ENCODE measurements around the gene TRPC6.

DNA sequence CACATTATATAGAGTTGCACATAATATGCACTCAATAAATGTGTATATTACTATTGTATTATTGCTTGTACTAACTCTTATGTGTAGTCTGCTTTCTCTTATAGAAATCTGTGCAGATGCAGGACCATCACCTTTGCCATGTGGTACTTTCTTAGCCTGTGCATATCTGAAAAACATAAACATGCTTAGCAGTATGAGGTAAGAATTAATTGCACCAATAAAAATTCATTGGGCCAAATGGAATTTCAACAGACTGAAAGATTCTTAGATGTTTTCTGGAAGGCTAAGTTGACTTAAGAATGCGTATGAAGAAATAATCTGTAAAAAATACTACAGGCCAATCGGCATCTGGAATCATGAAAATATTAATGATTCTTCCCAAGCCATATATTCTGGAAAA lies 55.3 kb downstream of the TRPC6 start:
- TF ChIP-seq CTCF (IDR thresholded peaks at IDR 0.05) (no peak), POLR2A (IDR thresholded peaks at IDR 0.05) (no peak), POLR2AphosphoS5 (IDR thresholded peaks at IDR 0.05) (no peak)

Measured in prostate gland (tissue), 2 donors.